GM23338 (cell line): ENCODE data around the gene PEA15. TPM values are rescaled to one million over a fixed set of nuclear protein-coding genes. Genes with fewer than 3 reads are reported as not detected.

Experiments
- ATAC-seq: fragments of 200-7000 bp; cut with Tn5 transposase; 3 replicates; pipeline ENCODE4 v1.9.1; 2020
- DNase-seq: peaks from one replicate; pipeline ENCODE4 v3.0.0-alpha.2; 2015; ENCODE audit warnings: low spot score
- H2AFZ ChIP-seq: fragments of 200-600 bp; sonication (generic); 2 replicates; pipeline ENCODE4 v1.8.0; 2016; ENCODE audit warnings: antibody characterized with exemption, mild to moderate bottlenecking, moderate library complexity
- H3F3A ChIP-seq: fragments of 200-600 bp; sonication (generic); replicated peaks from 2 replicates; pipeline ENCODE4 v1.8.0; 2017; ENCODE audit warnings: antibody characterized with exemption, mixed run types, low read depth
- H3K27ac ChIP-seq: fragments of 200-600 bp; sonication (generic); 2 replicates; pipeline ENCODE4 v1.6.1; 2016; ENCODE audit warnings: low read depth
- H3K27me3 ChIP-seq: fragments of 200-600 bp; sonication (generic); 2 replicates; pipeline ENCODE4 v1.8.0; 2016; ENCODE audit warnings: mild to moderate bottlenecking, mixed run types, moderate library complexity; ENCODE audit not compliant: insufficient read depth
- H3K36me3 ChIP-seq: fragments of 200-600 bp; sonication (generic); 2 replicates; pipeline ENCODE4 v1.8.0; 2016; ENCODE audit warnings: mild to moderate bottlenecking; ENCODE audit not compliant: insufficient read depth
- H3K4me1 ChIP-seq: fragments of 200-600 bp; sonication (generic); 2 replicates; pipeline ENCODE4 v1.8.0; 2016; ENCODE audit warnings: mild to moderate bottlenecking, moderate library complexity; ENCODE audit not compliant: insufficient read depth
- H3K4me2 ChIP-seq: fragments of 200-600 bp; sonication (generic); 2 replicates; pipeline ENCODE4 v1.7.1; 2017; ENCODE audit warnings: mixed run types
- H3K4me3 ChIP-seq: fragments of 200-600 bp; sonication (generic); 2 replicates; pipeline ENCODE4 v1.6.1; 2016; ENCODE audit warnings: mixed run types
- H3K79me2 ChIP-seq: fragments of 200-600 bp; sonication (generic); replicated peaks from 2 replicates; pipeline ENCODE4 v1.8.0; 2017; ENCODE audit warnings: mild to moderate bottlenecking; ENCODE audit not compliant: insufficient read depth
- H3K9me2 ChIP-seq: fragments of 200-600 bp; sonication (generic); 2 replicates; pipeline ENCODE4 v1.8.0; 2017; ENCODE audit not compliant: insufficient read depth
- H4K20me1 ChIP-seq: fragments of 200-600 bp; sonication (generic); replicated peaks from 2 replicates; pipeline ENCODE4 v1.8.0; 2017; ENCODE audit warnings: mild to moderate bottlenecking; ENCODE audit not compliant: insufficient read depth
- H3K27ac Mint-ChIP-seq: 2 replicates; pipeline ENCODE4 v1.8.0; 2020; ENCODE audit warnings: inconsistent platforms, mild to moderate bottlenecking, moderate library complexity, mixed read lengths
- H3K27me3 Mint-ChIP-seq: 3 replicates; pipeline ENCODE4 v1.8.0; 2022; ENCODE audit warnings: low read depth, mild to moderate bottlenecking, moderate library complexity, mixed read lengths, inconsistent platforms; ENCODE audit not compliant: insufficient read depth, poor library complexity
- H3K36me3 Mint-ChIP-seq: 3 replicates; pipeline ENCODE4 v1.8.0; 2021; ENCODE audit warnings: low read depth, mild to moderate bottlenecking, inconsistent platforms, moderate library complexity, mixed read lengths
- H3K4me1 Mint-ChIP-seq: 3 replicates; pipeline ENCODE4 v1.8.0; 2020; ENCODE audit warnings: mild to moderate bottlenecking, inconsistent platforms, mixed read lengths
- H3K4me3 Mint-ChIP-seq: 3 replicates; pipeline ENCODE4 v1.8.0; 2021; ENCODE audit warnings: moderate library complexity, mild to moderate bottlenecking, inconsistent platforms, mixed read lengths
- H3K9me3 Mint-ChIP-seq: 3 replicates; pipeline ENCODE4 v1.8.0; 2020; ENCODE audit warnings: moderate library complexity, mild to moderate bottlenecking, inconsistent platforms, mixed read lengths
- CREB1 ChIP-seq: fragments of 250-450 bp; sonication (Bioruptor Pico); IDR thresholded peaks from 2 replicates; pipeline ENCODE4 v1.5.0; 2020; ENCODE audit warnings: low read depth, mild to moderate bottlenecking, moderate library complexity
- CTCF ChIP-seq, 2 experiments: fragments of 200-600 bp in 1 of 2; sonication (generic) in 1 of 2; conservative IDR thresholded peaks; 2 replicates each; pipeline versions ENCODE4 v1.5.1 to v1.6.1; 2016 to 2017; ENCODE audit warnings: antibody characterized with exemption in 2 of 2, low read depth in 2 of 2, mild to moderate bottlenecking in 2 of 2, moderate library complexity in 1 of 2
- ETS1 ChIP-seq: IDR thresholded peaks from 2 replicates; pipeline ENCODE4 v1.6.1; 2016; ENCODE audit warnings: antibody characterized with exemption
- EZH2 ChIP-seq: fragments of 200-600 bp; sonication (generic); IDR thresholded peaks from one replicate; pipeline ENCODE4 v1.8.0; 2017; ENCODE audit warnings: antibody characterized with exemption, mild to moderate bottlenecking, low read depth; ENCODE audit not compliant: unreplicated experiment
- JUNB ChIP-seq: IDR thresholded peaks from one replicate; pipeline ENCODE4 v1.6.1; 2016; ENCODE audit warnings: antibody characterized with exemption; ENCODE audit not compliant: unreplicated experiment
- NANOG ChIP-seq: IDR thresholded peaks from 2 replicates; pipeline ENCODE4 v1.6.1; 2016; ENCODE audit warnings: antibody characterized with exemption, borderline replicate concordance
- POLR2AphosphoS5 ChIP-seq: IDR thresholded peaks from 2 replicates; pipeline ENCODE4 v1.6.1; 2016; ENCODE audit warnings: antibody characterized with exemption, low read depth
- REST ChIP-seq: IDR thresholded peaks from one replicate; pipeline ENCODE4 v1.6.1; 2018; ENCODE audit warnings: antibody characterized with exemption; ENCODE audit not compliant: unreplicated experiment
- STAT1 ChIP-seq: IDR thresholded peaks from one replicate; pipeline ENCODE4 v1.6.1; 2016; ENCODE audit warnings: antibody characterized with exemption; ENCODE audit not compliant: unreplicated experiment
- ZNF462 ChIP-seq: fragments of 250-450 bp; sonication (Bioruptor Pico); IDR thresholded peaks from 2 replicates; pipeline ENCODE4 v1.5.0; 2020; ENCODE audit warnings: mild to moderate bottlenecking, moderate library complexity
- polyA plus RNA-seq: library from polyadenylated mRNA; unstranded; fragments of >200 nt; fragmentation: Nextera tagmentation; extraction: Ambion mirVana; gene quantifications from 2 replicates; pipeline ENCODE4 v1.2.1, GENCODE V29; 2016
- total RNA-seq: library from RNA; depleted of rRNA; stranded (reverse); fragments of >200 nt; shearing (Covaris generic); gene quantifications from 2 replicates; pipeline ENCODE4 v1.2.3, GENCODE V29; 2014

Gene PEA15
- total and polyA plus RNA-seq, 2 experiments from 2014 or later, result 60.3 to 80.8 TPM

- no peak for TF ChIP-seq CREB1 (CRISPR knock-in tag)
Observed at GRCh38 chr1:160222546-160222945, 17.4 kb downstream of the PEA15 start (continued).

- Histone ChIP-seq H3K4me1 (no peaks in the 10 kb centered on the region; the same call in 1 of the 2 replicates), H3K27ac (no peak overlapping the region), H3K79me2 (no peaks in the 10 kb centered on the region), H3F3A (0 out of 2 replicates have a peak, but pooled peaks cover 10% of the 10 kb centered on the region), H3K36me3 (peaks cover 44% of the 10 kb centered on the region), H3K4me2 (no peak overlapping the region), H3K9me2 (no peaks in the 10 kb centered on the region), H3K4me3 (no peak overlapping the region), H3K27me3 (no peaks in the 10 kb centered on the region), H2AFZ (no peak overlapping the region), H4K20me1 (peaks cover 11% of the 10 kb centered on the region; the same call in 1 of the 2 replicates)
- no peak for ATAC-seq
- TF ChIP-seq ETS1 (no peak), CTCF (conservative IDR thresholded peaks at IDR 0.05; ENCODE audit: low read depth in 2 of 2) (no peak), ZNF462 (CRISPR knock-in tag) (no peak), EZH2 (no peak), JUNB (no peak), NANOG (no peak), CREB1 (CRISPR knock-in tag) (no peak), REST (no peak), STAT1 (no peak), POLR2AphosphoS5 (no peak)
- no peak overlapping the region for H3K27ac Mint-ChIP-seq
- peaks cover 16% of the 10 kb centered on the region for H3K4me1 Mint-ChIP-seq
- H3K27me3 Mint-ChIP-seq, result no peaks in the 10 kb centered on the region
- no peak overlapping the region for H3K4me3 Mint-ChIP-seq
- no peaks in the 10 kb centered on the region for H3K9me3 Mint-ChIP-seq
- H3K36me3 Mint-ChIP-seq, result peaks cover 67% of the 10 kb centered on the region
- no peak for DNase-seq
Observed at GRCh38 chr1:160224606-160225005, 19.4 kb downstream of the PEA15 start.
